Smooth muscle cell of the brain vasculature (primary cell): ENCODE data around the gene SNX11.

Source experiments
- DNase-seq: peaks from one replicate; pipeline ENCODE4 v3.0.0-alpha.2; 2012; ENCODE audit warnings: low read depth, low spot score

The SNX11 gene

DNA sequence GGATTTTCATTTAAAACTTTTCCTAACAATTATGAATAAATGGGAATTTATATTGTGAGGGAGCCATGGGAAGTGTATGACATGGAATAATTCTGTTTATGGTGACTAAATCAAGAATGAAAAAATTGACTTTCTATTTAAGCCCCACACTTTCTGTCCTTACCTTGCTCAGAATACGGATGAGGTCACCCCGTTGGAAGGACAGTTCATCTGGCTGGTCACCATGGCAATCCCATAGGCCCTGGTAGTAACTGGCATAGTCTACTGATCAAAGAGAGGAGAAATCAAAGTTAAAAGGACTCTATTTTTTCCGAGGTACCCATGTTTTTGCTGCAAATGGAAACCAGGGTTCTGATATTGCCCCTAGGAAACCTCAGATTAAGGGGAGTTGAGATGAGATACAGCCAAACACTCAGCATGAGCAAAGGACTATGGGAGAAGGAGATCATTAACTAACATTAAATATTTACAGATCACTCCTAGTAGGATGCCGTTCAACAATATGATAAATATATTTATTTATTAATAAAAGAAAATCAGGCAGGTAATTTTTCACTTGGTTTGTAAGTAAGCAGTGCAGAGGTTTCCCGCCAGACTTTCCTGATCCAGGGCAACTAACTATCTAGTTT, 54.9 kb downstream of the SNX11 start:
- no peak for DNase-seq

- DNase-seq, result no peak
Measured at GRCh38 chr17:48162946-48163506, 55.5 kb downstream of the SNX11 start.

GRCh38 chr17:48163809-48164208, 56.2 kb downstream of the SNX11 start:
- DNase-seq, result no peak

DNA sequence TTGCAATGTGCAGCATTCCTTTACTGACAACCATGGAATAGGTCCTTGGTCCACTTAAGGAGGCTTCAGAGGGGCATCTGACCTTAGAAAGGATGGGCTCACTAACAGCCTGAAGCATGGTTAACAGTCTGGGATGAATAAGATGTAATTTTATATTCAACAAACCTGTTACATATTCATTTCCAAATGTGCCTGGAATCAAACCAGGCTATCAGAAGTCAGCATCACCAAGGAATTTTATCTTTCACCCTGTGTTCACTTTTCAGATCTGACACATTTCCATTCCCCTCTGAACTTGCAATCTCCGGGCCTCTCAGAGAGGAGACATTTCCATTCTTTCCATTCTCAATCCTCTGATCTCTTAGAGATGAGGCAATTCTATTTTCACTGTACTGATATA, 62.4 kb downstream of the SNX11 start:
- no peak for DNase-seq
